Endothelial cell of umbilical vein (primary cell): ENCODE measurements around the gene TMEM184B. TPM values are rescaled to one million over a fixed set of nuclear protein-coding genes. Genes with fewer than 3 reads are reported as not detected.

Experiments used
- BruUV-seq: library from RNA; stranded (reverse); fragments of 400-500 nt; replicated peaks from 2 replicates; lab custom pipeline; 2021; lab: Mats Ljungman, UMichigan
- CTCF ChIA-PET: fragments of 300-600, 350-600 bp; sonication (Branson Sonifier 250); formaldehyde crosslinking; loops from one replicate; lab custom pipeline; 2021; ENCODE audit warnings: antibody characterized with exemption, inconsistent platforms; lab: Charles Lee
- POLR2A ChIA-PET: fragments of 300-600, 350-600 bp; sonication (Branson Sonifier 250); formaldehyde crosslinking; loops from one replicate; lab custom pipeline; 2021; ENCODE audit warnings: antibody characterized with exemption, inconsistent platforms; lab: Charles Lee
- DNase-seq: peaks from one replicate; pipeline ENCODE4 v3.0.0-alpha.2; 2011; ENCODE audit warnings: low read depth, low spot score
- FAIRE-seq: peaks from 2 replicates; lab custom pipeline; 2011; peaks lifted over from hg19 to GRCh38; lab: Jason Lieb, UNC
- H2AFZ ChIP-seq: 2 replicates; pipeline ENCODE4 v1.6.0; 2012; ENCODE audit warnings: low read depth, low read length, control low read depth, inconsistent platforms
- H3K27ac ChIP-seq: 2 replicates; pipeline ENCODE4 v1.5.1; 2011; ENCODE audit warnings: low read depth, mild to moderate bottlenecking, control low read depth, low read length, moderate library complexity; ENCODE audit not compliant: insufficient read depth
- H3K27me3 ChIP-seq, 2 experiments: 2 replicates each; pipeline versions ENCODE4 v1.6.0 to v1.6.1; 2011; ENCODE audit warnings: low read length in 2 of 2, mixed read lengths in 1 of 2; ENCODE audit not compliant: control insufficient read depth in 2 of 2, insufficient read depth in 2 of 2
- H3K36me3 ChIP-seq, 2 experiments: 2 replicates in 1 of 2; 3 replicates in 1 of 2; pipeline ENCODE4 v1.5.1; 2011; ENCODE audit warnings: low read length in 2 of 2, mild to moderate bottlenecking in 1 of 2, moderate library complexity in 1 of 2; ENCODE audit not compliant: control insufficient read depth in 2 of 2, insufficient read depth in 2 of 2; ENCODE audit errors: extremely low read depth in 1 of 2
- H3K4me1 ChIP-seq: 3 replicates; pipeline ENCODE4 v1.5.1; 2011; ENCODE audit warnings: mild to moderate bottlenecking, low read length; ENCODE audit not compliant: control insufficient read depth, insufficient read depth; ENCODE audit errors: extremely low read depth
- H3K4me2 ChIP-seq: 2 replicates; pipeline ENCODE4 v1.6.1; 2011; ENCODE audit warnings: low read length, control low read depth, mixed read lengths; ENCODE audit not compliant: insufficient read depth
- H3K4me3 ChIP-seq, 3 experiments: fragments of 200-600 bp in 1 of 3; sonication (generic), shearing (Covaris generic) in 1 of 3; replicated peaks in 1 of 3; 2 replicates each; pipeline ENCODE4 v1.5.1; 2011 to 2016; ENCODE audit warnings: control low read depth in 3 of 3, low read length in 3 of 3, mild to moderate bottlenecking in 2 of 3, inconsistent platforms in 1 of 3, low read depth in 1 of 3, moderate library complexity in 1 of 3; ENCODE audit not compliant: insufficient read depth in 1 of 3
- H3K79me2 ChIP-seq: 2 replicates; pipeline ENCODE4 v1.6.0; 2012; ENCODE audit warnings: low read length, inconsistent platforms; ENCODE audit not compliant: control insufficient read depth, insufficient read depth
- H3K9ac ChIP-seq: replicated peaks from 2 replicates; pipeline ENCODE3; 2011; ENCODE audit warnings: low read length, control low read depth; ENCODE audit not compliant: insufficient read depth; ENCODE audit errors: extremely low read depth
- H3K9me1 ChIP-seq: replicated peaks from 3 replicates; pipeline ENCODE4 v1.6.0; 2011; ENCODE audit warnings: mild to moderate bottlenecking, low read length; ENCODE audit not compliant: control insufficient read depth, insufficient read depth; ENCODE audit errors: extremely low read depth
- H3K9me3 ChIP-seq: replicated peaks from 2 replicates; pipeline ENCODE4 v1.5.1; 2012; ENCODE audit warnings: low read length, inconsistent platforms; ENCODE audit not compliant: control insufficient read depth, insufficient read depth
- H4K20me1 ChIP-seq: replicated peaks from 2 replicates; pipeline ENCODE3; 2011; ENCODE audit warnings: mild to moderate bottlenecking, low read length; ENCODE audit not compliant: control insufficient read depth, insufficient read depth; ENCODE audit errors: extremely low read depth
- CTCF ChIP-seq, 2 donors: IDR thresholded peaks; 1 replicate in 1 of 2; 2 replicates in 1 of 2; pipeline ENCODE4 v1.5.1; 2011; ENCODE audit warnings: low read length in 2 of 2, mild to moderate bottlenecking in 2 of 2, moderate library complexity in 2 of 2, control low read depth in 1 of 2, inconsistent platforms in 1 of 2, low read depth in 1 of 2; ENCODE audit not compliant: insufficient read depth in 1 of 2; ENCODE audit errors: extremely low read depth in 1 of 2
- EZH2 ChIP-seq: IDR thresholded peaks from 2 replicates; pipeline ENCODE4 v1.6.1; 2012; ENCODE audit warnings: borderline replicate concordance, low read depth, mild to moderate bottlenecking, moderate library complexity, low read length, inconsistent platforms; ENCODE audit not compliant: severe bottlenecking
- FOS ChIP-seq: IDR thresholded peaks from 2 replicates; pipeline ENCODE4 v1.6.1; 2011; ENCODE audit warnings: mild to moderate bottlenecking, low read length, moderate library complexity, borderline replicate concordance; ENCODE audit not compliant: insufficient read depth
- GATA2 ChIP-seq: IDR thresholded peaks from 2 replicates; pipeline ENCODE4 v1.7.0; 2011; ENCODE audit warnings: low read depth, mild to moderate bottlenecking, moderate library complexity, mixed read lengths, low read length; ENCODE audit not compliant: insufficient read length, insufficient read depth
- JUN ChIP-seq: IDR thresholded peaks from 2 replicates; pipeline ENCODE4 v1.6.1; 2011; ENCODE audit warnings: borderline replicate concordance, low read depth; ENCODE audit not compliant: insufficient read length, insufficient read depth
- MAX ChIP-seq: IDR thresholded peaks from 2 replicates; pipeline ENCODE4 v1.6.1; 2011; ENCODE audit not compliant: insufficient read depth, insufficient read length
- MYC ChIP-seq: IDR thresholded peaks from one replicate; pipeline ENCODE4 v1.6.1; 2011; ENCODE audit warnings: mild to moderate bottlenecking, low read depth, low read length
- POLR2A ChIP-seq: IDR thresholded peaks from 2 replicates; pipeline ENCODE4 v1.6.1; 2012; ENCODE audit warnings: low read depth, mild to moderate bottlenecking, control low read depth, low read length
- POLR2AphosphoS5 ChIP-seq: IDR thresholded peaks from 2 replicates; pipeline ENCODE4 v1.6.1; 2012; ENCODE audit warnings: low read depth, mild to moderate bottlenecking, control low read depth, low read length, moderate library complexity; ENCODE audit not compliant: insufficient read depth
- dilution Hi-C: fragments of 300-500 bp; cut with MboI; formaldehyde crosslinking; loops from one replicate; pipeline ENCODE4 v1.15.0; 2019; ENCODE audit warnings: low sequenced_read_pairs; ENCODE audit not compliant: extremely low pct_ligation_motif_present
- intact Hi-C: fragments of 100-400 bp; cut with micrococcal nuclease; formaldehyde crosslinking; loops from one replicate; pipeline ENCODE4 v1.10.0; 2022
- polyA plus RNA-seq, 4 experiments: library from polyadenylated mRNA; depleted of rRNA in 3 of 4; stranded (reverse) in 3 of 4; unstranded in 1 of 4; fragments of >200 nt; gene quantifications; 2 replicates each; pipeline versions ENCODE4 v1.2.1 to v1.2.3, GENCODE V29; 2011 to 2012; ENCODE audit warnings: missing spikeins in 1 of 4
- total RNA-seq: library from RNA; stranded (reverse); gene quantifications from 2 replicates; pipeline ENCODE4 v1.2.3, GENCODE V29; 2021

Gene TMEM184B
- total and polyA plus RNA-seq, 2 donors (not counting 3 experiments of a cell fraction or from before 2014, with no cell fraction given): 72.5 to 96.6 TPM

GRCh38 chr22:38267086-38267485 is 5.7 kb downstream of the TMEM184B start:
- H3K4me1 ChIP-seq: peaks cover 18% of the 10 kb centered on the region
- no peak overlapping the region for H2AFZ ChIP-seq
- peaks cover 90% of the 10 kb centered on the region for H3K79me2 ChIP-seq
- H3K36me3 ChIP-seq: peaks cover 0 to 5% of the 10 kb centered on the region in 2 experiments
- ChIA-PET POLR2A (interaction anchor here (0.7 to 1.1 kb wide), 2 partner anchors 10 to 57 kb away, joined by 4 read pairs; no protein-coding TSS in a partner anchor), CTCF (interaction anchor here (0.6 to 2.6 kb wide), 9 partner anchors 10 to 1066 kb away, joined by 3 to 10 read pairs (median 3); no protein-coding TSS in a partner anchor)
- FAIRE-seq (peak; percentile 80), DNase-seq (peak; percentile 52)
- dilution Hi-C loops: no loop called here
- intact Hi-C loops: no loop called here
- H3K4me2 ChIP-seq: no peak overlapping the region
- H3K4me3 ChIP-seq: no peak overlapping the region
- BruUV-seq: no TSS peak
- no peaks in the 10 kb centered on the region for H3K9me3 ChIP-seq
- TF ChIP-seq EZH2: no peak
- TF ChIP-seq JUN: no peak
- no peak for TF ChIP-seq GATA2
- no peak for TF ChIP-seq MAX
- no peaks in the 10 kb centered on the region for H3K9me1 ChIP-seq
- H3K27ac ChIP-seq: peak overlapping the region; percentile 28
- H4K20me1 ChIP-seq: no peaks in the 10 kb centered on the region
- peak overlapping the region; percentile 34 for H3K9ac ChIP-seq
- H3K27me3 ChIP-seq: no peaks in the 10 kb centered on the region

- ChIA-PET CTCF (interaction anchor here (1.1 to 2.6 kb wide), 4 partner anchors 25 to 166 kb away, joined by 3 to 10 read pairs (median 4); no protein-coding TSS in a partner anchor), POLR2A (no interaction called here)
- no TSS peak for BruUV-seq
- no peaks in the 10 kb centered on the region for H4K20me1 ChIP-seq
- no peaks in the 10 kb centered on the region for H3K9me3 ChIP-seq
- no peak overlapping the region for H2AFZ ChIP-seq
- TF ChIP-seq CTCF (IDR thresholded peaks at IDR 0.05; ENCODE audit: extremely low read depth in 1 of 2, insufficient read depth in 1 of 2, low read depth in 1 of 2, low read length in 2 of 2) (no peak), JUN (no peak), GATA2 (no peak), MAX (no peak), POLR2A (no peak), MYC (no peak), FOS (no peak), EZH2 (no peak), POLR2AphosphoS5 (no peak)
- dilution Hi-C loops (no loop called here), intact Hi-C loops (no loop called here)
- H3K27me3 ChIP-seq: no peaks in the 10 kb centered on the region
- peaks cover 0 to 5% of the 10 kb centered on the region in 2 experiments for H3K36me3 ChIP-seq
- H3K4me3 ChIP-seq: no peak overlapping the region
- H3K27ac ChIP-seq: no peak overlapping the region
- DNase-seq: no peak
- FAIRE-seq: no peak
- H3K9ac ChIP-seq: no peak overlapping the region
- H3K4me1 ChIP-seq: peaks cover 10% of the 10 kb centered on the region
- peaks cover 90% of the 10 kb centered on the region for H3K79me2 ChIP-seq
- H3K9me1 ChIP-seq: no peaks in the 10 kb centered on the region
- no peak overlapping the region for H3K4me2 ChIP-seq
Observed at GRCh38 chr22:38266120-38266519, 6.7 kb downstream of the TMEM184B start.
